Heart left ventricle (tissue), 16 donors: ENCODE measurements around the gene STK17B. TPM values are rescaled to one million over a fixed set of nuclear protein-coding genes. Genes with fewer than 3 reads are reported as not detected.

Experiments
- ATAC-seq, 4 donors: fragments of 200-7000 bp; cut with Tn5 transposase; one replicate each; pipeline ENCODE4 v1.9.1; 2020 to 2022; ENCODE audit warnings: moderate library complexity in 4 of 4, mild to moderate bottlenecking in 3 of 4, moderate number of reproducible peaks in 1 of 4
- DNase-seq, 5 donors: peaks; one replicate each; pipeline ENCODE4 v3.0.0-alpha.2; 2020
- H3K27ac ChIP-seq, 12 donors: fragments of 200-600 bp; sonication (generic) in 4 of 12; one replicate each; pipeline versions ENCODE4 v1.5.0 to v1.8.0; 2016 to 2022; ENCODE audit warnings: mild to moderate bottlenecking in 2 of 12
- H3K27me3 ChIP-seq, 9 donors: fragments of 200-600 bp; sonication (generic) in 2 of 9; one replicate each; pipeline versions ENCODE4 v1.5.1 to v1.8.0; 2016 to 2022; ENCODE audit warnings: mild to moderate bottlenecking in 3 of 9
- H3K36me3 ChIP-seq, 9 donors: fragments of 200-600 bp; sonication (generic) in 2 of 9; one replicate each; pipeline versions ENCODE4 v1.5.0 to v1.8.0; 2018 to 2022; ENCODE audit warnings: mild to moderate bottlenecking in 2 of 9
- H3K4me1 ChIP-seq, 12 donors: fragments of 200-600 bp; sonication (generic) in 4 of 12; one replicate each; pipeline versions ENCODE4 v1.5.0 to v1.8.0; 2016 to 2022; ENCODE audit warnings: mild to moderate bottlenecking in 3 of 12
- H3K4me3 ChIP-seq, 12 donors: fragments of 200-600 bp; sonication (generic) in 4 of 12; one replicate each; pipeline versions ENCODE4 v1.5.0 to v1.8.0; 2017 to 2022; ENCODE audit warnings: mild to moderate bottlenecking in 9 of 12, moderate library complexity in 4 of 12
- H3K9me3 ChIP-seq, 12 donors: fragments of 200-600 bp; sonication (generic) in 4 of 12; one replicate each; pipeline versions ENCODE4 v1.5.0 to v1.8.0; 2016 to 2022; ENCODE audit warnings: mild to moderate bottlenecking in 1 of 12
- POLR2A ChIP-seq, 2 donors: fragments of 450-650 bp; IDR thresholded peaks; one replicate each; pipeline ENCODE4 v1.6.1; 2017; ENCODE audit warnings: antibody characterized with exemption in 2 of 2, mild to moderate bottlenecking in 2 of 2, moderate library complexity in 2 of 2
- WGBS, 4 donors: extraction: QIAGEN DNeasy Blood & Tissue Kit in 2 of 4; methylation state at CpG; one replicate each; pipeline versions ENCODE4 v1.1.5 to v1.1.7; 2013 to 2018; 5-methylcytosine and 5-hydroxymethylcytosine counted together
- intact Hi-C, 10 donors: fragments of 100-400 bp; cut with DNase I; formaldehyde crosslinking; loops; one replicate each; pipeline versions ENCODE4 v1.11.1 to v1.14.2; 2022
- polyA plus RNA-seq, 2 donors: library from polyadenylated mRNA; stranded (reverse); fragments of 200-250 nt; gene quantifications; one replicate each; pipeline ENCODE4 v1.2.3, GENCODE V29; 2013
- total RNA-seq, 9 donors: library from RNA; depleted of rRNA in 2 of 9; stranded (reverse); fragments of >200 nt in 2 of 9; fragmentation: NEBNext Ultra II Directional in 3 of 9; extraction: Animal tissue kit (Norgen Biotek cat#: 25700) in 3 of 9; gene quantifications; one replicate each; pipeline versions ENCODE4 v1.1.0 to v1.2.4, GENCODE V29; 2016 to 2023
- TF ChIP-seq, protein P1 (sequence below), 12 donors: fragments of 200-600 bp; sonication (generic) in 4 of 12; IDR thresholded peaks; one replicate each; pipeline versions ENCODE4 v1.5.0 to v1.8.0; 2018 to 2022; ENCODE audit warnings: antibody characterized with exemption in 12 of 12, mild to moderate bottlenecking in 5 of 12
- donor health status: ischemic (EF 13 %, LVEDD 7.1; RV severe dilation, severe dysfunction).
- donor health status: healthy with polysubstance abuse.
- donor health status: DM: no; HTN: yes; CAD: no.
- donor health status: DM: no; HTN: no; CAD: no.
- donor health status: ischemic (EF 25% LVEDD 6.9; RV normal size, moderate dysfunction).
- donor health status: ischemic (EF 25% LVEDD 5.7; RV mildly dilated, moderate dysfunction).
- donor health status: healthy.
- donor health status: DM: yes; HTN: yes; CAD: no.
- donor health status: ischemic (EF 35%, LVEDD 5.7; RV mildly dilated, moderate dysfunction).
- donor health status: nonischemic (EF 11% LVEDD 7.7; RV severe dilation, severe dysfunction).
- donor health status: DM: yes; HTN: yes; CAD: no.
- donor health status: PGD.
- donor health status: ischemic (EF 29% LVEDD 5.4; RV normal size, mild dysfunction).
- donor health status: nonischemic (EF 23%, LVEDD 6.1; RV moderate dilation, normal function).

Gene STK17B
- total and polyA plus RNA-seq, 11 donors, result 1.4 to 24.4 (median 4.5) TPM

DNA sequence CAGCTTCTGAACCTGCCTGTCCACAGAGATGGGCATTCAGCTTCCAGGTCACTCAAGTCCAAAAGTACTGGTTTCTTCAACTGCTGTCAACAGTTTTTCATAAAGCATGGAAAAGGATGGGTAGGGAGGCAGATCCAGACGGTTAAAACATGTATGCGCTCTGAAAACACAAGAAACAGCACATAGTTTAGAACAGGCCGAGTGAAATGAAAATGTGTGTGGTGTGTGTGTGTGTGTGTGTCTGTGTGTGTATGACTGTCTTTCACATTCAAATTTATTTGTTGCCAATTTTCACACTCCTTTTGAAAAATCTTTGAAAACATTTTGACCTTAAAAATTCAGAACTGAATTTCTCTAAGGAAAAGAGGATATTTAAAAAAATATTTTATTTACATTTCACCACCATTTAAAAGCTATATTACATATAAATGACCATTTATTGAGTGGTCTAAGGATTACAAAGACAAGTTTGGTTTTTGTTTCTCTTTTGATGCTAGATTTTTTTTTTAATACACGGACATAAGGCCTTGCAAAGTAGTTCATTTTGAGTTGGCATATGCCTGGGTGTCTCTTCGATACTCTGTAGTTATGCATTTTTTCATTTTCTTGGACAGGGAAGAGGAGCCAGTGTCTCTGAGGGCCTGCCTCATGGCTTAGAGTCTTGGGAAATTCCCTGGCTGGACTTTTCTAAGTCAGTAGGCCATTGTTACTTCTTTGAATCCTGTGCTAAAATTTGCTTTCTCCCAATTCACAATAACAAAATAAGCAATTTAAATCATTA lies 30.0 kb upstream of the STK17B start:
- peaks cover 0 to 32% (median 0%) of the 10 kb centered on the region in 9 donors for H3K36me3 ChIP-seq
- 60 to 70% (median 63%) methylated on average over 5 of the region's 5 CpGs for WGBS, 4 donors
- no peak for DNase-seq
- peaks cover 0 to 33% (median 16%) of the 10 kb centered on the region in 12 donors for H3K4me1 ChIP-seq
- no peaks in the 10 kb centered on the region for H3K9me3 ChIP-seq
- H3K27ac ChIP-seq, result peak overlapping the region in 7 of 12 donors; percentile 0 to 61 (median 19)
- peak overlapping the region in 1 of 12 donors; percentile 6 for H3K4me3 ChIP-seq
- TF ChIP-seq, protein P1, sequence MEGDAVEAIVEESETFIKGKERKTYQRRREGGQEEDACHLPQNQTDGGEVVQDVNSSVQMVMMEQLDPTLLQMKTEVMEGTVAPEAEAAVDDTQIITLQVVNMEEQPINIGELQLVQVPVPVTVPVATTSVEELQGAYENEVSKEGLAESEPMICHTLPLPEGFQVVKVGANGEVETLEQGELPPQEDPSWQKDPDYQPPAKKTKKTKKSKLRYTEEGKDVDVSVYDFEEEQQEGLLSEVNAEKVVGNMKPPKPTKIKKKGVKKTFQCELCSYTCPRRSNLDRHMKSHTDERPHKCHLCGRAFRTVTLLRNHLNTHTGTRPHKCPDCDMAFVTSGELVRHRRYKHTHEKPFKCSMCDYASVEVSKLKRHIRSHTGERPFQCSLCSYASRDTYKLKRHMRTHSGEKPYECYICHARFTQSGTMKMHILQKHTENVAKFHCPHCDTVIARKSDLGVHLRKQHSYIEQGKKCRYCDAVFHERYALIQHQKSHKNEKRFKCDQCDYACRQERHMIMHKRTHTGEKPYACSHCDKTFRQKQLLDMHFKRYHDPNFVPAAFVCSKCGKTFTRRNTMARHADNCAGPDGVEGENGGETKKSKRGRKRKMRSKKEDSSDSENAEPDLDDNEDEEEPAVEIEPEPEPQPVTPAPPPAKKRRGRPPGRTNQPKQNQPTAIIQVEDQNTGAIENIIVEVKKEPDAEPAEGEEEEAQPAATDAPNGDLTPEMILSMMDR (IDR thresholded peaks at IDR 0.05), result no peak
- no peak for TF ChIP-seq POLR2A (IDR thresholded peaks at IDR 0.05)
- intact Hi-C loops, result no loop called here
- no peak for ATAC-seq
- no peaks in the 10 kb centered on the region for H3K27me3 ChIP-seq

DNA sequence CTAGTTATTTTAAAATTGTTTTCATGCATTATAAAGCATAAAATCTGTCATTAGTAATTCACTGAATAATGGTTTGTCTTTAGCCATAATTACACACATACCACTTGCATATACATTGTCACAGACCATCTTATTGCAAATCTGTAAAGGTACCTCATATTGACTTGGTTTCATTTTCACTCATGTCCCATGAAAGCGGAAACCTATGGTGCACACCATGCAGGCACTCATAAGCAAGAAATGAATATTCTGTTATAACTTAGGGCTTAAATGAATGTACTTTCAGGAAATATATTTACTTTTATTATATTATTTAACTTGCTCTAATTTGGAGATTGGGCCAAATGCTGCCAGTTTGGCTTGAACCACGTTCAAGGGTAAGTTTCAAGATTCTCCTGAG lies 29.2 kb upstream of the STK17B start:
- H3K4me1 ChIP-seq, result peaks cover 0 to 25% (median 12%) of the 10 kb centered on the region in 12 donors
- H3K4me3 ChIP-seq, result peak overlapping the region in 1 of 12 donors; percentile 6
- ATAC-seq (no peak), DNase-seq (no peak)
- WGBS, 4 donors, result 93 to 99% (median 96%) methylated on average over 2 of the region's 2 CpGs
- H3K27me3 ChIP-seq, result no peaks in the 10 kb centered on the region
- peaks cover 0 to 28% (median 0%) of the 10 kb centered on the region in 9 donors for H3K36me3 ChIP-seq
- H3K9me3 ChIP-seq, result no peaks in the 10 kb centered on the region
- H3K27ac ChIP-seq, result peak overlapping the region in 1 of 12 donors; percentile 53
- TF ChIP-seq POLR2A (IDR thresholded peaks at IDR 0.05), result no peak
- TF ChIP-seq, protein P1 (IDR thresholded peaks at IDR 0.05), result no peak
- intact Hi-C loops, result no loop called here

DNA sequence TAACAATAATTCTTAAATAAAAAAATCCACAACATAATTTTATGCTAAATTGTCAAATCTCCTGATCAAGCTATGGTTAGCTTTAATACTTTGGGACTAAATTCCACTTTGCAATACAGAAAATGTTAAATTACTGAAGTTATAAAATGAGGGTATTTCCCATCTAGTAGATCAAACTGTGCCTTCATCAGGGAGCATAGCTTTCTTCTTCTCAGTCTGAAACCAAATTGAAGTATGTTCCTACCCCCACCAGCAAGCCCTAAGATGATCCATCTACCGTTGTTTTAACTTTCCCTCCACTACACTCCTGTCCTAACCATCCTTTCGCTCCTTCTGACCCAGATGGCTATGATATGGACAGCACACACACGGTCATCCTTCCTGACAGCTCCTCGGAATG lies 24.4 kb upstream of the STK17B start:
- H3K27ac ChIP-seq, result no peak overlapping the region
- WGBS, 4 donors, result 84 to 87% (median 86%) methylated on average over 4 of the region's 4 CpGs
- no peak for TF ChIP-seq POLR2A (IDR thresholded peaks at IDR 0.05)
- TF ChIP-seq, protein P1 (IDR thresholded peaks at IDR 0.05), result no peak
- H3K9me3 ChIP-seq, result no peaks in the 10 kb centered on the region
- H3K4me1 ChIP-seq, result peaks cover 0 to 9% (median 0%) of the 10 kb centered on the region in 12 donors
- DNase-seq (no peak), ATAC-seq (no peak)
- peaks cover 0 to 23% (median 0%) of the 10 kb centered on the region in 9 donors for H3K36me3 ChIP-seq
- intact Hi-C loops, result no loop called here
- no peaks in the 10 kb centered on the region for H3K27me3 ChIP-seq
- no peak overlapping the region for H3K4me3 ChIP-seq

DNA sequence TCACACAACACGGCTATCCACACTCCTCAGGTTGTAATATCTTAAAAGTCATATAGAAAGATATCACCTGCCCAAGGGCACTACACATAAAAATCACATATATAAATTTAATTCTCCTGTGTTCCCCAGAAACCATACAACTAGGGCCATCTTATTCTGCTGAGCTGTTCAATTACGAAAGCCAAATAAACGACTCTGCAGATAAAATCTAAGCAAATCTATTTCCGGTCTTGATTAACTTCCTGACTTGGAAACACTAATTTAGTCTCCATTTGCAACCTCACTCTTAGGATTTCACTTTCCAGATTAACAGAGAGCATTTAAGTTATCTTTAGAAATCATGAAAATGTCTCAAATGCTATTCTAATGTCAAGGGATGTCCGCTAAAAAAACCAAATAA lies 23.9 kb upstream of the STK17B start:
- WGBS, 4 donors, result 51 to 62% (median 56%) methylated on average over 5 of the region's 5 CpGs
- no peaks in the 10 kb centered on the region for H3K27me3 ChIP-seq
- H3K9me3 ChIP-seq, result no peaks in the 10 kb centered on the region
- no peak overlapping the region for H3K4me3 ChIP-seq
- intact Hi-C loops, result no loop called here
- no peak for ATAC-seq
- DNase-seq, result no peak
- no peak overlapping the region for H3K27ac ChIP-seq
- H3K4me1 ChIP-seq, result peaks cover 0 to 8% (median 0%) of the 10 kb centered on the region in 12 donors
- H3K36me3 ChIP-seq, result peaks cover 0 to 19% (median 0%) of the 10 kb centered on the region in 9 donors
- TF ChIP-seq, protein P1 (IDR thresholded peaks at IDR 0.05), result no peak
